AML-193 (cell line): ENCODE measurements around the gene S1PR1.
"Not testable (repeated sequence)": the region's sequence is repeated elsewhere in the genome, so short reads cannot be mapped to it uniquely, and the experiment has no call there.

Experiments used
- DNase-seq, 2 experiments: peaks; one replicate each; lab custom pipeline; 2025; lab: John Stamatoyannopoulos, UW

S1PR1 gene

DNA sequence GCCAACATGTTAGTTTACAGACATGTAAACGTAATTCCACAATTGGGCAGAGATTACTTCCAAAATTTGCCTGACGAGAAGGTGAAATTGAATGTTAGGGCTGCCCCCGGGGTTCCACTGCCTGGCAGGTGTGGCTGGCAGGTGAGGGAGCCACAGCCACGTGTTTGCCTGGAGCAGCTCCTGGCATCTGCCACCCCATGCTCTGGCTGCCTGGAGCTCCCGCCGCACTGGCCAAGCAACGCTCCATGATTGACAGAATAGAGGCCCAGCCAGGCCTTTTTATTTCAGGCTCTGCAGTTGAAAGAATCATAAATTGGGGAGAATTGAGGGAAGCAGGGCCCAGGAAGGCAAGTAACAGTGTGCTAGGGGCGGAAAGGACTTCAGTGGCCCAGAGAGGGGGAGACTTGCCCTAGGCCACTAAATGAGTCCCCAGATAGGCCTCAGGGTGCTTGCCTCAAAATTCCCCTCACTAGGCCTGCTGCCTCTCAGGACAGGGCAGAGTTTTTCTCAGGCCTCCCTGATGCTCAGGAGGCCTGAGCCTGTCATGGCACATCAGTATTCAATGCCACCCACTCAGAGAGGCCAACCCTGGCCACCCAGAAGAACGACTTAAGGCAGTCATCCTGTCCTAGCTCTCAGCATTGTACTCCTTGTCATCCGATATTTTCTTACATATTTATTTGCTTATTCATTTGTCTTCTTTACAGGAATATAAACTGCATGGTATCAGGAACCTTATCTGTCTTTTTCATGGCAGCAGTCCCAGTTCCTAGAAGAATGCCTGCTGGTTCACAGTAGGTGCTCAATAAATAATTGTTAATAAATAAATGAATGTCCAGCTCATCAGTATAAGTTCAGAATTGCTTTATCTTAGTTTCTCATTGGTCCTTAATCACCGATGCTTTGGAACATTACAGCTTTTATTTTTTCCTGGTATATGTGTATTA lies 16.6 kb upstream of the S1PR1 start:
- DNase-seq: no peak

DNA sequence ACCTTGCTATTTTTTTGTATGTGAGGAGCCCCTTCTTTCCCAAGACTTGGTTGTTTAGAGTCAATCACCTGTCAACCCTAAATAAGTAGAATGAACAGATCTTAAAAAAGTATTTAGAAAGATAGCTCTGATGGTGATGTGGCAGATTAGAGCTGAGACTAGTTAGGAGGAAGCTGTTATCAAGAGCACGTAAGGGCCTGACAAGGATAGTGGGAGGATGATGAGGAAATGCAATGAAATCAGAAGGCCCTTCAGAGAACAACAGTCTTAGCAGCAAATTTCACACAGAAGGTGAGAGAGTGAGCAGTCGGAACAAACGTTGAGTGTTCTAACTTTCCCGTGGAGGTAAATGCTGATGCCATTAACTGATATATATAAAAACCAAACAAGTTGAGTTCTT lies 15.9 kb upstream of the S1PR1 start:
- DNase-seq: no peak

DNA sequence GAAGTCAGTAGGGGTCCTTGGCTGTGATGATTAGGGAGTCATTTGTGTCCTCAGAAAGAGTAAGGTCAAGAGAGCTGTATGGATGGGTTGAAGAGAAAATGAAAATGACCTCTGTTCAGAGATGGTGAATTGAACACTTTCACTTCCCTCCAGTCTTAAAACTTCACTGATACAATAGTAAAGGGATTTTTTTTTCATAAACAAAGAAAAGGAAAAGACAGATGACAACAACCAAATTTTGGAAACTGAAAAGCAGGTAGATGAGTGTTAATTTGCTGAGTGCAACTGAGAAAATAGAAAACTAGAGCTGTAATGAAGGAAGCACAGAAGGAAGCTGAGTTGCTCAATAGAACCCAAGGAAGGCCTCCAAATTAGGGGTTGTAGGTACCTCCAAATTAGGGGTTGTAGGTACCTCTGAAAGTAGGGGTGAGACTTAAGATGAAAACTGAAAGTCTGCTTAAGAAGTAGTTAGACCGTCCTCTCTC lies 14.8 kb upstream of the S1PR1 start:
- no peak for DNase-seq

GRCh38 chr1:101227837-101228236 lies 9.0 kb upstream of the S1PR1 start:
- DNase-seq: no peak

- DNase-seq: no peak
Observed at GRCh38 chr1:101228424-101229134, 8.2 kb upstream of the S1PR1 start.

- DNase-seq: not testable (repeated sequence)
Observed at GRCh38 chr1:101232182-101232581, 4.6 kb upstream of the S1PR1 start.

- DNase-seq: no peak
Observed at GRCh38 chr1:101233495-101233894, 3.3 kb upstream of the S1PR1 start.

DNA sequence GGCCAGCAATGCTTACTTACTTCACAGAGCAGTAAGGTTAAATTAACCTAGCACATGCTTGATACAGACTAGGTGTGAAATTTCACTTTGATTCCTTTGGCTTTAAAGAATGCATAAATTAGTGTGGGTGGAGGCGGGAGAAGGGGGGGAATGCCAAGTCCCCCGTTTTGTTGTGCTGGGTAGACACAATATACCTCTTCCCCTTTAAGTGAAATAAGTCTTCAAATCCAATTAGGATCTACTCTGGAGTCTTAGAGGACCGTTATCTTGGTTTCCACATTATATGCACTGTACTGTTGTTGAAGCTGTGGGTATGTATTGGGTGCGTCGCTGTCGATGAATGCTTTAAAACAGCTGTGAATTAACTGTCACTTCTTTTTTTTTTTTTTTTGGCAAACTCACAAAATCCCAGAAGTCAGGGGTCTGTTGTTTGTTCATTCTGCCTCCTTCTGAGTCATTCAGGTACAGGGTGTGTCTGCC lies 1.6 kb upstream of the S1PR1 start:
- no peak for DNase-seq

DNA sequence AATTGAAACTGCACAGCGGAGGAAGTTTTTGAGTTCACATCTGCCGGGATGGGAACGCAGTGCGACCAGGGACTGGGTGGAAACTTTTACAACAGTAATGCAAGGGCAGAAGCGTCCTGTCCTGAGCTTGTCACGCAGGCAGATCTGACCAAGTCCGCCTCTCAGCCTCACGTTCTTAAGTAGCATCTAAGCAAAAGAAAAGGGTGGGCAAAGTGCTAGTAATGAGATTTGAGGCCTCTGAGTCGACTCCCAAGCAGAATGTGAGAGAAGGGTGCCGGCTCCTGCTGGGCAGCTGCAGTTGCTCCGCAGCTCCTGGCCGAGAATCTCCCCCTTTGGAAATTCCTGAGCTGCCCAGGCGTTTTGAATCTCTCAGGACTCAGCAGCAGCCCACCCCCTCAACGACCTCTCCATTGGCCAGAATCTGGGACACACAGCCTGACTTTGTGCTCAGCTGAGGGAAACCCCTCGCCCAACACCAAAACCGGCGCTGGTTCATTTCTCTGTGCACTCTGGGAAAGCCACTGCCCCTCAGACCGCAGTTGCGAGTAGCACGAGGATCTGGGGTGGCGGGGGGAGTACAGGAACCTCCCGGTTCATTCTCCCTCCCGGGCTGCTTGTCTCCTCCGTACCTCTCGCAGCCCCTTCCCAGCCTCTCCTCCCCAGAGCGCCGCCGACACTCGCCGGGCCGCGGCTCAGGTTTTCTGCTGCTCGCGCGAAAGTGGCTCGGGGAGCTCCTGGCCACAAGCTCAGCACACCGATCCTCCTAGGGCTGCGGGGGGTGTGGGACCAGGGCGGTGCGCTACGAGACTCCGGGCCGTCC lies 913 bp upstream of the S1PR1 start:
- DNase-seq: no peak

- DNase-seq: peak in 1 of 2 experiments; percentile 21
Observed at GRCh38 chr1:101237229-101237837, 514 bp downstream of the S1PR1 start.

GRCh38 chr1:101238031-101238628 lies 1.3 kb downstream of the S1PR1 start:
- no peak for DNase-seq

GRCh38 chr1:101238681-101239094 lies 1.9 kb downstream of the S1PR1 start:
- DNase-seq: peak; percentile 33 to 42

GRCh38 chr1:101239095-101240040 lies 2.5 kb downstream of the S1PR1 start:
- DNase-seq: no peak

- DNase-seq: no peak
Observed at GRCh38 chr1:101240041-101240430, 3.2 kb downstream of the S1PR1 start.

- no peak for DNase-seq
Observed at GRCh38 chr1:101241485-101242225, 4.8 kb downstream of the S1PR1 start.

DNA sequence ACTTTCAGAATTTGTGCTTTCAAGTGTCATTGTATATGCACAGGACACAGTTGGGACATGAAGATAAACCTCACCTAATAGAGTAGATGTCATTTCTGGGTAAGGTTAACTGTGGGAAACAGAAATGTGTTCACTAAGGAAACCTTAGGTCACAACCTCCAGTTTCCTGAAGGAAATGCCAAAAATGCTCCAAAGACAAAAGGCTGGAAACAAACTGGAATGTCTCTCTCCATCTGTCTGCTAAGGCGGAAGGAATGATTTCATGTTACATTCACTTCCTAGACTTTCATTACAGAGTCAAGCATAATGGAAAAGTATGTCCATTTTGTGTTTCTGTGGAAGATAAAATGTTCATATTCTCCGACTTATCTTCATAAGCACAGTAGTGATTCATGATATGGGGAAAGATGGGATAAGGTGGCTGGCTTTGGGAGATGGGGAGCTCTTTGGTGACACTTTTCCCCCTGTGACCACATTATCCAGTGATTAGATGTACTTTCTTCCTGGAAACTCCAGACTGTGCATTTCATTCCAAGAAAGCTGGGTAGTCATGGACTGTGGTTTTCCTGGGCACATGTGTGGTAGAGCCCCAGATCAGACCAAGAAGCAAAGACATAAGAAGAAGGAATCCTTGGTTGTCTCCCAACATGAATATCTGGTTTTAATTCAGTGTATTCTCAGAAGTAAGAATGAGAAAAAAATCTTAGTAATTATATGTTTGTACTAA lies 5.7 kb downstream of the S1PR1 start:
- DNase-seq: no peak

- DNase-seq: no peak
Observed at GRCh38 chr1:101243751-101244150, 6.9 kb downstream of the S1PR1 start.

- no peak for DNase-seq
Observed at GRCh38 chr1:101244842-101245241, 8.0 kb downstream of the S1PR1 start.
